GM21381 (cell line): ENCODE data around the gene CNR1.

Source experiments
- ATAC-seq: cut with Tn5 transposase; IDR thresholded peaks from one replicate; pipeline ENCODE4 v1.9.1; 2021; ENCODE audit warnings: mild to moderate bottlenecking, moderate library complexity; ENCODE audit not compliant: unreplicated experiment

CNR1 gene

GRCh38 chr6:88144637-88145297 is 21.4 kb downstream of the CNR1 start:
- ATAC-seq: no peak

DNA sequence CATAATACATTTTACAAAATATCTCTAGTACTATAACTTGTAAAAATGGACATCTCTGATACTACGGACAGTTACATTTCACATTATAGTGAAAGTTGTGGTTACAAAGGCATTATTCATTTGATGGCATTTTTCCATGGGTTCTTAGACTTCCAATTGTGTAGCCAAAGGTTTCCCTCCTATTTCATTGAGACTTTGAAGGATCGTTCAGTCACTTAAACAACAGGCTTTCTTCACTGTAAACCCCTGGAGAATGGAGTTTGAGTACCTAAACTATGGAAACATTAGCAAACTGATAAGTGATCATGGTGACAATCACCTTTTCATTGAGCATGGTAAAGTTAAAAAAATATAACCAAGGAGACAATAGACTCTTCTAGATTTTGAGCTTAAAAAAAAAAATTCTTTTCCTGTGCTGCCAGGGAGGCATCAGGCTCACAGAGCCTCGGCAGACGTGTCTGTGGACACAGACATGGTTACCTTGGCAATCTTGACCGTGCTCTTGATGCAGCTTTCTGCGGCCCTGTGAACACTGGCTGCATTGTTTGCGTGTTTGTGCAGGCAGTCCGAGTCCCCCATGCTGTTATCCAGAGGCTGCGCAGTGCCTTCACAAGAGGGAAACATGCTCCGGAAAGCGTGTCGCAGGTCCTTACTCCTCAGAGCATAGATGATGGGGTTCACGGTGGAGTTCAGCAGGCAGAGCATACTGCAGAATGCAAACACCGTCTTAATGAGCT is 22.6 kb downstream of the CNR1 start:
- no peak for ATAC-seq

DNA sequence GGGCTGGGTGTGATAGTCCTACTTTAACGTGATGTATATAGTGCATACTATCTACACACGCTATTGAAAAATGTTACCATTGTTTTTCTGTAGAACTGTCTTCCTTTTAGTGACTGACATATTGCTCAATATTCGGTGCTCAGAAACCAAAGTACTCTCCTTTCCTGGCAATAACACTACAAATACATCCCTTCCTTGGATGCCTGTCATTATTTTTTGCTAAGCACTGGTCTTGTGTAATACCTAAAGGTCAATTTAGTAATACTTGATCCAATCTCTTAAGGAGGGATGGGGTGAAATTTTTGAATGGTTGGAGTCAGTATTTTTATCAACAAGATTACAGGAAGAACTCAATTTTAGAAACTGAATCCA is 23.9 kb downstream of the CNR1 start:
- no peak for ATAC-seq

GRCh38 chr6:88141561-88142296 is 24.4 kb downstream of the CNR1 start:
- peak; percentile 94 for ATAC-seq

GRCh38 chr6:88137915-88138314 is 28.2 kb downstream of the CNR1 start:
- no peak for ATAC-seq

- ATAC-seq: peak; percentile 69
Measured at GRCh38 chr6:88135578-88136114, 30.5 kb downstream of the CNR1 start.

DNA sequence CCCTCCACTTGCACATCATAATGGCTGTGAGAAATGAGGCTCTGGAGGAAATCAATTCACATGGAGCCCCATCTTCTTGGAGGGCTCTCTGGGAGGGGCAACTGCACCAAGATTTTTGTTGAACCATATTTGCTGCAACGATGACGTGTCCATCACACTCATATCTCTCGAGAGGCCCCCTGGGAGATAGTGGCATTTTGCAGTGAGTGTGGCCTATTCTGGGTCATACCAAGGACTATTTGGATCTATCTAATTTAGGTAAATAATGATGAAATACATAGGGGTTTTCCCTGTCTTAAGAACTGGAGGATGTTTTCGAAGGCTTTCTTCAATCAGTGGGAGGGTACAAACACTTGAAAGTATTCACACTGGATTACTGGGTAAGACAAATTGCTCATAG is 31.6 kb downstream of the CNR1 start:
- ATAC-seq: no peak

GRCh38 chr6:88133718-88134117 is 32.4 kb downstream of the CNR1 start:
- no peak for ATAC-seq

DNA sequence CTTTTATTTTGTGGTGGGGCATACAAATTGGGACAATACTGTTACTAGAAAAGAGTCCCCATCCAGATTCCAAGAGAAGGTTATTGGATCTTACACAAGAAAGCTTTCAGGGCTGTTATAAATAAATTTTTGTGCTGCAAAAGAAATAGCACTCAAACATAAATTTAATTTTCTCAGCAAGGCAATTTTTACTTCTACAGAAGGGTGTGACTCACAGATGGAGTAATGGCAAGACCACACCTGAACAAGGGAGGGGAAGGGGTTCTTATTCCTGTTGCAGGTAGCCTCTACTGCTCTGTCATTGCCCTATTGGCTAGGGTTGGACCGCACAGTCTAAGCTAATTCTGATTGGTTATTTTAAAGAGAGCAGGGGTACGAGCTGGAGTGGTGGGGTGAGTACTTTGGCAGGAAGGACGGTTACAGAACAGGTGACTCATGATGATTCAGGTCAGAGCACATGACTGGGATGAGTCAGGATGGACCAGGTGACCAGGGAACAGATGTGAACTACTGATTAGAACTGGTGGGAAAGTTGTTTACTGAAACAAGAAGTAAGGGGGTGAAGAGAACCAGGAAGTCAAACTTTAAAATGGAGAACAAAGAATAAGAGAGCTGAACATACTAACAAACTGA is 41.1 kb downstream of the CNR1 start:
- ATAC-seq: no peak

- ATAC-seq: no peak
Measured at GRCh38 chr6:88120635-88121034, 45.5 kb downstream of the CNR1 start.

DNA sequence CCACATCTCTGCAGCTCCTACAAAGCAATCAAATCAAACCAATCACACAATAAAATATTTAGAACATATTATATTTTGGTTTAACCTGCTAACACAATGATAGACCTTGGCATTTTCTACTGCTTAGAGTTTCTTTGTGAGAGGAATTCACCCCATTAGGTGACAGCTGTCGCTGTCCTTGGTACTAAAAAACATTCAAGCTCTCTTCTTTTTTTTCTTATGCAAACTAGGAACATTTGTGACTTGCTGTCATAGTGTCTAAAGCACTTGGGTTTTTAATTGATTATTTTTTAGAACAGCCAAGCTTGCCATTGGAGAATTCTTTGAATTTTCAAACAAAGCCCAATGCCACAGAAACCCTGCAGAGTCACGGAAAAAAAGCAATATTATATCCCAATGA is 46.4 kb downstream of the CNR1 start:
- ATAC-seq: no peak

DNA sequence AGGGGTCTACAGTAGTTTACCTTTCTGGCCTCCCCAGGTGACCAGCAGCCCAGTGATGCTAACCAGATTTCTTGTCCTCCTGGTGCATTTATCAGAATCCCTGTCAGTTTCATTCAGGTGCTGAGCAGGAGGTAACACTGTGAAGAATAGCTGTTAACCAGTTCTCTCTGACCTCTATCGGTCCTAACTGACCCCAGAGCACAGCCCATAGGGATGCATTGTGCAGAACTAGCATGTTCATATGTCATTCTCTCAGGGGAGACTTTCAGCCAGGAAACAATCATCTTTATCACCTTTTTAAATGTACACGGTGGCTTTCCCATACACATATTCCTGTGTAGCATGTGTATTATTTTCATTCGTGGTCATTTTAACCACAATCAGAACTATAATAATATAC is 49.9 kb downstream of the CNR1 start:
- no peak for ATAC-seq

GRCh38 chr6:88115307-88115706 is 50.8 kb downstream of the CNR1 start:
- no peak for ATAC-seq

GRCh38 chr6:88114838-88115237 is 51.3 kb downstream of the CNR1 start:
- ATAC-seq: no peak

DNA sequence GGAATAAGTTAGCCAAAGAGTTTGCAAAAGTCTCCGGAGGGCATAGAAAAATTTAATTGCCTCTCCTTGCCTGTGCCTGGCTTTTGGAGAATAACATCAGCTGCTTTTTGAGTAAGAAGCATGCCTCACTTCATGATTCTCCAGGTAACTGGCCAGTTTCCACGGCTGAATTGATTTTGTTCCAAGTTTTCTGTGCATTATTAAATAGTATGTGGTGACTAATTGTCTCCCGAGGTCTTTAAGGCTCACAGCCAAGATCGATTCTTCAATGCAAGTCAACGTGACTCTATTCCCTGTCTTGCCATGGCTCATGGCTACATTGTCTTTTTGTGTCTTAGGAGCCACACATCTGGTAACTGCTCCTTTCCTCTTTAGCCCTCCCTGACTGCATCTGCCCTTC is 54.2 kb downstream of the CNR1 start:
- ATAC-seq: no peak

DNA sequence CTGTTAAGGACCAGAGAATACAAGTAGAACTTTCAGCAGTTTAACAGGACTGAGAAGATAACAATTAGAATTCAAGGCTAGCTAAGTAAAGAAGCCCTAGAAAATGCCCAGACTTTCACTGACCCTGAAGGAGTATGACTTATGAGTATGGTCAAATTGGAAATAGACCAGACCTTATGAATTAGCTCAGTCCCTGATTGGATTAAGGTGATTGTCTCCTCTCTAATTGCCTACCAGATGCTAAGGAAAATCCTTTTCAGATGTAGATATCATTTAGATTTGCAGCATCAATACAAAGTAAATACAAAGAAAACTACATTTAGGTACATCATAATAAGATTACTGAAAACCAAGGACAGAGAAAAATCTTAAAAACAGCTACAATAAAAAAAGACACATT is 58.9 kb downstream of the CNR1 start:
- no peak for ATAC-seq

GRCh38 chr6:88105741-88106340 is 60.3 kb downstream of the CNR1 start:
- no peak for ATAC-seq
